GM19395 (cell line): ENCODE data around the gene SACM1L.

ENCODE experiments used
- ATAC-seq: cut with Tn5 transposase; IDR thresholded peaks from one replicate; pipeline ENCODE4 v1.9.1; 2021; ENCODE audit warnings: mild to moderate bottlenecking, moderate library complexity; ENCODE audit not compliant: unreplicated experiment

SACM1L gene

DNA sequence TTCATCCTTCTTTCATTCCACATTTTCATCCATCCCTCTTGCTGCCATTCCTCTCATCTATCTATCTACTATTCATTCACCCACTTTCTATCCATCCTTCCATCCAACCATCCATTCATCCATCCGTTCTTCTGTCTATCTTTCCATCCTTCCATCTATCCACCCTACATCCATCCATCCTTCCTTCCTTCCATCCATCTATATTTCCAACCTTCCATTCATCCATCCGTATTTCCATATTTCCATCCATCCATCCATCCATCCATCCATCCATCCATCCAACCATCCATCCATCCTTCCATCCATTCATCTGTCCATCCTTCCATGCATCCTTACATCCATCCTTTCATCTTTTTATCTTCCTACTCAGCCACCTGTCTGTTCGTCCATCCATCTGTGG is 93.2 kb downstream of the SACM1L start:
- no peak for ATAC-seq

DNA sequence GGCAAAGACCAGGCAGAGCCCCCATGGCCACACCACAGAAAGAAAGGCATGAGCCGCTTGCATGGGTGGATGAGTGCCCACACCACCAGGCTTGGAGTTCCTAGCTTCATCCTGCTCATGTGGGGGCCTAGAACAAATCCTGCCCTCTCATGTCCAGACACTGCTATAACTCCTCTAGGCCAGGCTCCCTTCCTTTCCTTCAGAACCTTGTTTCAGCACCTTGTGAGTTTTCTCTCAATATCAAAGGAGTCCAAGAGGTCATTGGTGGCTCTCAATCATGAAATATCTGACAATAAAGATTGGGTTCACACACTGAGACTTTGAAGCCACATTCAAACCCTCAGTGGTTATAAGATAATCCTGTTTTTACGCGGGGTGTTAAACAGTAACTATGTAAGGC is 94.5 kb downstream of the SACM1L start:
- no peak for ATAC-seq

DNA sequence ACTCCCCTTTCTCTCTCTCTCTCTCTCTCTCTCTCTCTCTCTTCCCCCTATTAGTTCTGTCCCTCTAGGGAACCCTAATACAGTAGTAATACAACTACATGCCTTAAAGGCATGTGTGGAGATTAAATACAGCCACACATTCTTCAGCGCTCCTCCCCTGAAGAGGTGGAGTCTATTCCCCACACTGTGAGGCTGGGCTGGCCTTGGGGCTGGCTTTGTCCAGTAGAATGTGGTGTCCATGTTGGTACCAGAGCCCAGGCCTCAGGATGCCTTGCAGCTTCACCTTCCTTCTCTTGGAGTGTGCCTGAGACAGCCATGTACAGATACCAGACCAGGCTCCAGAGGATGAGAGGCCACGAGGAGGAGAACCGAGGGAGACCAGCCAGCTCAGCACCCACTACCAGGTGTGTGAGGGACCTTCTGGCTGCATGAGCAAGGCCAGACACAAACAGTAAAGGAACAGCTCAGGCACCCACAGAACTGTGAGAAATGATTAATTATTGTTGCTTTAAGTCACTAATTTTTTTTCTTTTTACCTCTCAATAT is 96.5 kb downstream of the SACM1L start:
- ATAC-seq: no peak

DNA sequence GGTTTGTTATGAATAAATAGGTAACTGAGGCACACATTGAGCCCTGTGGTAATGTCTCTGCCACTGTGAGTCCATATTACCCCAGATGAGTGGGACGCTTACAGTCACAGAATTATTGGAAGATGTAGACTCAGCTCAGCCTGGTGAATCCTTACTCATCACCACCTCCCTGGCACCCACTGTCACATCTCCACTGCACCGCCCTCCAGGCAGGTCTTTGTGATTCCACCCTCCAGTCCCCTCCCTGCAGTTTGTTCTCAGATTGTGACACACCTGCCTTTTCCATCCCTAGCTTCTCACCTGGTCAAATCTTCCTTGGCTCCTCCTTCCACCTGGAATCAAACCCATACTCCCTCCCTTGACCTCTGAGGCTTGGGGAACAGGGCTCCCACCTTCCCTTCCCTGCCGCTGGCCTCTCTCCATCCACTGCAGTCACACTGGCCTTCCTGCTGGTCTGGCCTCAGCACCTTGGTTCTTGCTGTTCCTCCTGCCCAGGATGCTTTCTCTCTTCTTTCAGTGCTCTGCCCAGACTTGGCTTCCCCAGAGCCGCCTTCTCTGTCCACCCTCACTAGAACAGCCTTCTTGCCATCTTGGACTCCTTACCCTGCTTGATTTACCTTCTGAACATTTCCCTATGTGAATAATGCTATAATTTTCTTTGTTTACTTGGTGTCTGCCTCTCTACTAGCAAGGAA is 97.8 kb downstream of the SACM1L start:
- ATAC-seq: no peak

DNA sequence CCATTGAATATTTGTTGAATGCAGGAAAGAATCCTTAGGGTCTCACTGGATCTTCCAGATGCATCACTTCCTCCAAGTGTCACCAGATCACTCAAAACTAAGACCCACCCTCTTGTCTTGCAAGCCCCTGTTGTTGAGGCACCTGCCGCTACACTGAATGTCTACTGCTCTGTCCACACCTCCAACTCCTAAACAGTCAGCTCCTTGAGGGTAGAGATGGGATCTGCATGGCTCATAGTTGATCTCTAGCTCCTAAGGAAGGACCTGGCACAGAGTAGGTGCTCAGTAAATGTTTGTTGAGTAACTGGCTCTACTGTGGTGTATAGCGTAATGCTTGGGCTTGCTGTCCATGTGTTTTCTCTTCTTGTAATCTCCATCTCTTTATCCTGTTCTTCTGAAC is 98.4 kb downstream of the SACM1L start:
- ATAC-seq: no peak

DNA sequence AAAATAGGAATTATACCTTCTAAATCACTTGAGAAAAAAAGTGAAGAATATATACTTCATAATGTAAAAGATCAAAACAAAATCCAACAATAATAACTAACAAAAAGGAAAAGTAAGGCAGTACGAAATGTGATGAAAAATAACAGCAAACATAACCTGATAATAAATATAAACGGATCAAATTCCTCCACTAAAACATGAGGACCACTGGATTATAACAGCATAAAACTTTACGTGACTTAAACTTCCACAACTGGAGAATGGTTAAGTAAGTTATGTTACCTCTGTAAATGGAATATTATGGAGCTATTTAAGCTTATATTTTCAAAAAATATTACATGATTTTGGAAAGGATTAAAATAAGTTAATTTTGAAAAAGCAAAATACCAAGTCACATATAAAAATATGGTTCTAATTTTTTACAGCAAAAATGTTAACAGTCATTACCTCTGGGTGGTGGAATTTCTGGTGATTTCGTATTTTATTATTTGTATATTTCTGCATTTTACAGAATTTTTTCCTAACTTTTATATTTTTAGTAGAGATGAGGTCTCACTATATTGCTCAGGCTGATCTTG is 100.1 kb downstream of the SACM1L start:
- ATAC-seq: no peak

DNA sequence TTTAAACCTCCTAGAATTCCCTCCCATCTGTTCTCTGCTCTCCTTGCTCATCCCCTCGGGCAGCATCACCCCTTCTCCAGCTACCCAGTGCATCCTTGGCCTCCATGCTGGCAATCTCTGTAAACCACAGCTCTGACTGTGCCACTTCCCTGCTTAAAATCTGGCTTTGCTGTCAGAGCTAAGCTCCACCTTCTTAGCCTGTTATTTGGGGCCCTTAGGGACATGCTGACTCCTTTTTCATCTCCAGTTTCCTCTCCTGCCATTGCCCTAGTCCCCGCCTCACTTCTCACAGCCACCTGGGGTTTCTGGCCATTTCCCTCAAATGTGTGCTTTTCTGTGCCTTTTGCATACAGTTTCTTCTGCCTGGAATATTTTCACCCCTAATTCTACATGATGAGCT is 101.4 kb downstream of the SACM1L start:
- no peak for ATAC-seq

DNA sequence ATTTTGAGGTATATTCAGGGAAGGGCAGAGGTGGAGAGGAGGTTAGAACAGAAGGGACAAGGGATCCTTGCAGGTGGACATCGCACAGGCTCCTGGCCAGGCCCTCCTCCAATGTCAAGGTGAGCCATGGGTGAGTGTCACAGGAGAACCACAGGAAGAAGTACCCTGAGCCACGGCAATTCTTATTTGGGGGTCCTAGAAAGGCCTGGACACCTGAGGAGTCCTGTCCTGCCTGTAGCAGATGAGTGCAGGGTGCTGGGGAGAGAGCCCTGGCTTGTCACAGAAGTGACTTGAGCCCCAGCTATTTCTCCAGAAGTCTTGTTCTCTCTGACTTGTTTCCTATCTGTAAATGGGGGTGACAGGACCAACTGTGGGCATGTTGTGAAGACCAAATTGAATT is 102.8 kb downstream of the SACM1L start:
- no peak for ATAC-seq

GRCh38 chr3:45792516-45793172 is 103.4 kb downstream of the SACM1L start:
- no peak for ATAC-seq

DNA sequence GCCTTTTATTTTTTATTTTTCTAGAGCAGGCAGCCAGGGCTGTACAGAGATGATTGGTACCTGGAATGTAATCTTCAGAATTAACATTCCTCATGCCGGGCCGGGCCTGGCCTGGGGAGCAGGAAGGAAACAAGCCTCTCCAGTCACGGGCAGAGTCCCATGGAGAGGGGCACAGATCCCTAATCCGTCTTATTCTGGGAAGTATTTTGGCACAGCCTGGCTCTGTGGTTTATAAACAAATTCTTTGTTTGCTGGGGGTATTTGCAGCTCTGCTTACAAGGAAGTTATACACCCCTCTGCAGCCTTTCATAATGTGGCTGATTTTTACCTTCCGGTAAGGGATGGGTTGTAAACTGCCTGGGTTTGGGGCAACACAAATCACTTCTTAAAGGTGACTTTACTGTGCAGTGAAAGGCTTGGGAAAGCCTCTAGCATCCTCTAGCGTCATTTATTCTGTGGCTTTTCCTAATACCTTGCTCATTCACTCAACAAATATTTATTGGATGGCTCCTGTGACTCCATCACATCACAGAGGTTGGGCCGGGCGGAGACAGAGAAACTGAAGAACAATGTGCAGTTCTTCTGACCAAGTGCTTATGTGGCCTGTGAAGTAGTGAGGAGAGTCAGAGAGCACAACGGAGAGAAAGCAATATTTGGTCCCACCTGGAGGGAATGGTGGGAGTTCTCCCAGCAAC is 104.4 kb downstream of the SACM1L start:
- ATAC-seq: no peak

- ATAC-seq: no peak
Observed at GRCh38 chr3:45794177-45794560, 105.0 kb downstream of the SACM1L start.

GRCh38 chr3:45794660-45795059 is 105.5 kb downstream of the SACM1L start:
- ATAC-seq: no peak
